Loucy (cell line): ENCODE results near the gene SYNE4.

Experiments used
- H2AFZ ChIP-seq: fragments of 200-600 bp; sonication (generic); 2 replicates; pipeline ENCODE4 v1.6.0; 2016; ENCODE audit warnings: antibody characterized with exemption, mild to moderate bottlenecking, low read length, moderate library complexity
- H3F3A ChIP-seq: fragments of 200-600 bp; 2 replicates; pipeline ENCODE4 v1.6.0; 2016; ENCODE audit warnings: antibody characterized with exemption, low read depth, mild to moderate bottlenecking
- H3K27me3 ChIP-seq: fragments of 200-600 bp; sonication (generic); 2 replicates; pipeline ENCODE4 v1.6.1; 2014; ENCODE audit warnings: low read length, mild to moderate bottlenecking; ENCODE audit not compliant: insufficient read depth, poor library complexity, severe bottlenecking
- H3K36me3 ChIP-seq: fragments of 200-600 bp; sonication (generic); 2 replicates; pipeline ENCODE4 v1.6.1; 2016; ENCODE audit warnings: low read length; ENCODE audit not compliant: insufficient read depth
- H3K4me1 ChIP-seq: fragments of 200-600 bp; sonication (generic); 2 replicates; pipeline ENCODE4 v1.5.1; 2014; ENCODE audit warnings: low read length, mild to moderate bottlenecking; ENCODE audit not compliant: insufficient read depth, poor library complexity, severe bottlenecking
- H3K4me2 ChIP-seq: fragments of 200-600 bp; sonication (generic); 2 replicates; pipeline ENCODE4 v1.6.0; 2014; ENCODE audit warnings: antibody characterized with exemption, low read length, low read depth, mild to moderate bottlenecking; ENCODE audit not compliant: poor library complexity, severe bottlenecking
- H3K4me3 ChIP-seq: fragments of 200-600 bp; sonication (generic); 2 replicates; pipeline ENCODE4 v1.5.1; 2014; ENCODE audit warnings: low read length, mild to moderate bottlenecking, mixed read lengths; ENCODE audit not compliant: poor library complexity, severe bottlenecking
- H3K79me2 ChIP-seq: fragments of 200-600 bp; sonication (generic); 2 replicates; pipeline ENCODE4 v1.6.1; 2014; ENCODE audit warnings: low read length; ENCODE audit not compliant: insufficient read depth
- H3K9ac ChIP-seq: fragments of 200-600 bp; sonication (generic); 2 replicates; pipeline ENCODE4 v1.6.0; 2014; ENCODE audit warnings: mild to moderate bottlenecking, low read depth, low read length, moderate library complexity; ENCODE audit not compliant: poor library complexity, severe bottlenecking
- H3K9me2 ChIP-seq: fragments of 200-600 bp; sonication (generic); replicated peaks from 2 replicates; pipeline ENCODE4 v1.6.1; 2016; ENCODE audit warnings: low read depth, low read length, mixed read lengths
- H3K9me3 ChIP-seq: fragments of 200-600 bp; sonication (generic); 2 replicates; pipeline ENCODE4 v1.6.1; 2014; ENCODE audit warnings: mild to moderate bottlenecking, antibody characterized with exemption, low read length, low read depth; ENCODE audit not compliant: insufficient read depth
- H4K20me1 ChIP-seq: fragments of 200-600 bp; sonication (generic); 2 replicates; pipeline ENCODE4 v1.6.0; 2014; ENCODE audit warnings: antibody characterized with exemption, low read length, mild to moderate bottlenecking; ENCODE audit not compliant: insufficient read depth, poor library complexity, severe bottlenecking
- CTCF ChIP-seq: fragments of 200-600 bp; sonication (generic); conservative IDR thresholded peaks from 2 replicates; pipeline ENCODE4 v1.5.1; 2014; ENCODE audit warnings: mild to moderate bottlenecking, antibody characterized with exemption, low read length
- EZH2phosphoT487 ChIP-seq: fragments of 200-600 bp; IDR thresholded peaks from 2 replicates; pipeline ENCODE4 v1.6.1; 2018; ENCODE audit warnings: antibody characterized with exemption, mild to moderate bottlenecking, moderate library complexity, borderline replicate concordance

The SYNE4 gene

GRCh38 chr19:35978832-35979365 lies 29.7 kb downstream of the SYNE4 start:
- H3K9me2 ChIP-seq, result no peaks in the 10 kb centered on the region
- H3F3A ChIP-seq, result no peaks in the 10 kb centered on the region
- no peaks in the 10 kb centered on the region for H3K4me1 ChIP-seq
- H4K20me1 ChIP-seq, result no peaks in the 10 kb centered on the region
- no peak overlapping the region for H3K4me2 ChIP-seq
- no peaks in the 10 kb centered on the region for H3K9me3 ChIP-seq
- no peak overlapping the region for H2AFZ ChIP-seq
- TF ChIP-seq EZH2phosphoT487 (no peak), CTCF (no peak)
- H3K79me2 ChIP-seq, result no peaks in the 10 kb centered on the region
- H3K9ac ChIP-seq, result no peak overlapping the region
- H3K4me3 ChIP-seq, result no peak overlapping the region
- H3K36me3 ChIP-seq, result no peaks in the 10 kb centered on the region
- no peaks in the 10 kb centered on the region for H3K27me3 ChIP-seq

- no peaks in the 10 kb centered on the region for H3K9me2 ChIP-seq
- no peak overlapping the region for H3K4me2 ChIP-seq
- no peaks in the 10 kb centered on the region for H3K4me1 ChIP-seq
- TF ChIP-seq EZH2phosphoT487 (no peak), CTCF (no peak)
- H3K79me2 ChIP-seq, result no peaks in the 10 kb centered on the region
- no peaks in the 10 kb centered on the region for H3K27me3 ChIP-seq
- H3K9ac ChIP-seq, result no peak overlapping the region
- no peaks in the 10 kb centered on the region for H3K9me3 ChIP-seq
- H3K4me3 ChIP-seq, result no peak overlapping the region
- H3K36me3 ChIP-seq, result no peaks in the 10 kb centered on the region
- no peaks in the 10 kb centered on the region for H3F3A ChIP-seq
- H4K20me1 ChIP-seq, result no peaks in the 10 kb centered on the region
- H2AFZ ChIP-seq, result no peak overlapping the region
These were observed 30.3 kb downstream of the SYNE4 start for GRCh38 chr19:35978271-35978670.

GRCh38 chr19:35977446-35978222 lies 31.0 kb downstream of the SYNE4 start:
- Histone ChIP-seq H3K9me3 (no peaks in the 10 kb centered on the region), H3K4me2 (no peak overlapping the region), H3F3A (no peaks in the 10 kb centered on the region), H3K4me1 (no peaks in the 10 kb centered on the region), H3K36me3 (no peaks in the 10 kb centered on the region), H4K20me1 (no peaks in the 10 kb centered on the region), H3K4me3 (no peak overlapping the region), H2AFZ (no peak overlapping the region), H3K9me2 (no peaks in the 10 kb centered on the region), H3K27me3 (no peaks in the 10 kb centered on the region), H3K9ac (no peak overlapping the region), H3K79me2 (no peaks in the 10 kb centered on the region)
- no peak for TF ChIP-seq EZH2phosphoT487
- peak; percentile 71 for TF ChIP-seq CTCF
